Activated T-helper 17 cell treated with anti-CD3 and anti-CD28 coated beads, Interleukin-2, amount 50 U/mL, for 72 hours (primary cell): ENCODE results near the gene MRPS15. TPM values are rescaled to one million over a fixed set of nuclear protein-coding genes. Genes with fewer than 3 reads are reported as not detected.
A peak's percentile ranks its signal among the peaks of the same experiment; 100 is the strongest.
"Not testable (repeated sequence)": the region's sequence is repeated elsewhere in the genome, so short reads cannot be mapped to it uniquely, and the experiment has no call there.

Source experiments
- ATAC-seq: fragments of 150-1000 bp; cut with Tn5 transposase; replicated peaks from 2 replicates; pipeline ENCODE4 v1.10.0; 2021; ENCODE audit warnings: mild to moderate bottlenecking, moderate library complexity
- H3K27ac Mint-ChIP-seq: one replicate; pipeline ENCODE4 v1.8.0; 2022; ENCODE audit warnings: mixed read lengths
- H3K27me3 Mint-ChIP-seq: one replicate; pipeline ENCODE4 v1.8.0; 2022; ENCODE audit warnings: mixed read lengths
- H3K36me3 Mint-ChIP-seq: one replicate; pipeline ENCODE4 v1.8.0; 2022; ENCODE audit warnings: low read depth, mild to moderate bottlenecking, mixed read lengths
- H3K4me1 Mint-ChIP-seq: one replicate; pipeline ENCODE4 v1.8.0; 2022; ENCODE audit warnings: mixed read lengths
- H3K4me3 Mint-ChIP-seq: one replicate; pipeline ENCODE4 v1.8.0; 2022; ENCODE audit warnings: mild to moderate bottlenecking, mixed read lengths
- H3K9me3 Mint-ChIP-seq: one replicate; pipeline ENCODE4 v1.8.0; 2022; ENCODE audit warnings: mixed read lengths
- total RNA-seq, 2 donors: library from RNA; stranded (reverse); gene quantifications; one replicate each; pipeline ENCODE4 v1.2.3, GENCODE V29; 2022

MRPS15 gene
- total RNA-seq, 2 donors from 2014 or later = 57.3 to 128 TPM

- H3K27ac Mint-ChIP-seq = no peak overlapping the region
- H3K4me1 Mint-ChIP-seq = no peaks in the 10 kb centered on the region
- H3K36me3 Mint-ChIP-seq = no peaks in the 10 kb centered on the region
- no peak for ATAC-seq
- H3K9me3 Mint-ChIP-seq = no peaks in the 10 kb centered on the region
- H3K4me3 Mint-ChIP-seq = no peak overlapping the region
- H3K27me3 Mint-ChIP-seq = peaks cover 9% of the 10 kb centered on the region
Observed at GRCh38 chr1:36492491-36492890, 28.3 kb upstream of the MRPS15 start.

- not testable (repeated sequence) for H3K27ac Mint-ChIP-seq
Observed at GRCh38 chr1:36489258-36490051, 25.3 kb upstream of the MRPS15 start.

GRCh38 chr1:36487906-36488305, 23.7 kb upstream of the MRPS15 start:
- no peaks in the 10 kb centered on the region for H3K9me3 Mint-ChIP-seq
- H3K36me3 Mint-ChIP-seq = no peaks in the 10 kb centered on the region
- no peak overlapping the region for H3K27ac Mint-ChIP-seq
- peaks cover 4% of the 10 kb centered on the region for H3K27me3 Mint-ChIP-seq
- H3K4me3 Mint-ChIP-seq = no peak overlapping the region
- ATAC-seq = no peak
- H3K4me1 Mint-ChIP-seq = no peaks in the 10 kb centered on the region

More at GRCh38 chr1:36489258-36490051, 25.3 kb upstream of the MRPS15 start:
- not testable (repeated sequence) for H3K9me3 Mint-ChIP-seq, H3K36me3 Mint-ChIP-seq, H3K4me3 Mint-ChIP-seq, H3K4me1 Mint-ChIP-seq, H3K27me3 Mint-ChIP-seq, ATAC-seq

- H3K4me1 Mint-ChIP-seq, H3K27me3 Mint-ChIP-seq, H3K36me3 Mint-ChIP-seq, H3K9me3 Mint-ChIP-seq, ATAC-seq, H3K27ac Mint-ChIP-seq, H3K4me3 Mint-ChIP-seq: not testable (repeated sequence)
Observed at GRCh38 chr1:36487336-36487725, 23.1 kb upstream of the MRPS15 start.

GRCh38 chr1:36486439-36487335, 22.5 kb upstream of the MRPS15 start:
- H3K4me3 Mint-ChIP-seq = no peak overlapping the region
- H3K9me3 Mint-ChIP-seq = no peaks in the 10 kb centered on the region
- no peaks in the 10 kb centered on the region for H3K36me3 Mint-ChIP-seq
- peaks cover 9% of the 10 kb centered on the region for H3K27me3 Mint-ChIP-seq
- ATAC-seq = no peak
- H3K4me1 Mint-ChIP-seq = no peaks in the 10 kb centered on the region
- no peak overlapping the region for H3K27ac Mint-ChIP-seq

- Mint-ChIP-seq H3K4me1 (no peaks in the 10 kb centered on the region), H3K9me3 (no peaks in the 10 kb centered on the region), H3K4me3 (no peak overlapping the region), H3K36me3 (no peaks in the 10 kb centered on the region), H3K27me3 (peaks cover 10% of the 10 kb centered on the region), H3K27ac (no peak overlapping the region)
- no peak for ATAC-seq
Observed at GRCh38 chr1:36486093-36486438, 21.9 kb upstream of the MRPS15 start.

- Mint-ChIP-seq H3K4me1 (no peaks in the 10 kb centered on the region), H3K36me3 (no peaks in the 10 kb centered on the region), H3K9me3 (no peaks in the 10 kb centered on the region), H3K27ac (no peak overlapping the region), H3K4me3 (no peak overlapping the region), H3K27me3 (peaks cover 10% of the 10 kb centered on the region)
- ATAC-seq = no peak
Observed at GRCh38 chr1:36484099-36484498, 19.9 kb upstream of the MRPS15 start.

- no peaks in the 10 kb centered on the region for H3K36me3 Mint-ChIP-seq
- no peaks in the 10 kb centered on the region for H3K4me1 Mint-ChIP-seq
- H3K9me3 Mint-ChIP-seq = no peaks in the 10 kb centered on the region
- peak within 1 kb of the TSS; percentile 4 for H3K27ac Mint-ChIP-seq
- no peak for ATAC-seq
- H3K4me3 Mint-ChIP-seq = no peak within 1 kb of the TSS
- H3K27me3 Mint-ChIP-seq = peaks cover 6% of the 10 kb centered on the region
Observed at GRCh38 chr1:36482724-36483388, 18.7 kb upstream of the MRPS15 start, which contains the start of gene CSF3R. Gene CSF3R, minus strand, starts transcription at chr1:36482913. Its CDS starts 3,417 bp downstream, at chr1:36479496.

GRCh38 chr1:36481771-36482723, 17.9 kb upstream of the MRPS15 start:
- Mint-ChIP-seq H3K36me3 (no peaks in the 10 kb centered on the region), H3K9me3 (no peaks in the 10 kb centered on the region), H3K27ac (peak overlapping the region; percentile 4), H3K4me1 (no peaks in the 10 kb centered on the region), H3K4me3 (no peak overlapping the region), H3K27me3 (peaks cover 6% of the 10 kb centered on the region)
- no peak for ATAC-seq

GRCh38 chr1:36481091-36481490, 16.9 kb upstream of the MRPS15 start:
- no peaks in the 10 kb centered on the region for H3K4me1 Mint-ChIP-seq
- H3K27me3 Mint-ChIP-seq = peaks cover 6% of the 10 kb centered on the region
- ATAC-seq = no peak
- no peak overlapping the region for H3K4me3 Mint-ChIP-seq
- no peaks in the 10 kb centered on the region for H3K36me3 Mint-ChIP-seq
- no peaks in the 10 kb centered on the region for H3K9me3 Mint-ChIP-seq
- H3K27ac Mint-ChIP-seq = no peak overlapping the region

GRCh38 chr1:36480161-36480560, 16.0 kb upstream of the MRPS15 start:
- H3K36me3 Mint-ChIP-seq = no peaks in the 10 kb centered on the region
- no peak for ATAC-seq
- no peak overlapping the region for H3K4me3 Mint-ChIP-seq
- H3K27ac Mint-ChIP-seq = no peak overlapping the region
- H3K27me3 Mint-ChIP-seq = peaks cover 6% of the 10 kb centered on the region
- no peaks in the 10 kb centered on the region for H3K4me1 Mint-ChIP-seq
- H3K9me3 Mint-ChIP-seq = no peaks in the 10 kb centered on the region

- Mint-ChIP-seq H3K4me1 (no peaks in the 10 kb centered on the region), H3K36me3 (no peaks in the 10 kb centered on the region), H3K27ac (peak overlapping the region; percentile 42), H3K9me3 (no peaks in the 10 kb centered on the region), H3K4me3 (no peak overlapping the region), H3K27me3 (peaks cover 6% of the 10 kb centered on the region)
- ATAC-seq = no peak
Observed at GRCh38 chr1:36479505-36480051, 15.4 kb upstream of the MRPS15 start.

GRCh38 chr1:36477615-36478014, 13.4 kb upstream of the MRPS15 start:
- not testable (repeated sequence) for H3K27ac Mint-ChIP-seq, H3K9me3 Mint-ChIP-seq, H3K4me1 Mint-ChIP-seq, H3K36me3 Mint-ChIP-seq, ATAC-seq, H3K27me3 Mint-ChIP-seq, H3K4me3 Mint-ChIP-seq
